MCF 10A (cell line): ENCODE data around the gene OPN5. TPM values are rescaled to one million over a fixed set of nuclear protein-coding genes. Genes with fewer than 3 reads are reported as not detected.

Experiments used
- BruUV-seq: library from RNA; stranded (reverse); fragments of 400-500 nt; replicated peaks from 2 replicates; lab custom pipeline; 2021; lab: Mats Ljungman, UMichigan
- CTCF ChIA-PET: fragments of 300-600 bp; sonication (Branson Sonifier 250); formaldehyde crosslinking; extraction: SDS; loops from one replicate; lab custom pipeline; 2021; ENCODE audit warnings: antibody characterized with exemption, inconsistent platforms; lab: Yijun Ruan, JAX
- POLR2A ChIA-PET: fragments of 300-600, 350-650 bp; sonication (Branson Sonifier 250); formaldehyde crosslinking; extraction: SDS; loops from one replicate; lab custom pipeline; 2020; ENCODE audit warnings: antibody characterized with exemption, inconsistent platforms; lab: Yijun Ruan, JAX
- DNase-seq: peaks from one replicate; pipeline ENCODE4 v3.0.0-alpha.2; 2018; ENCODE audit not compliant: unreplicated experiment
- H3K27ac Mint-ChIP-seq: one replicate; pipeline ENCODE4 v1.8.0; 2022; ENCODE audit warnings: mild to moderate bottlenecking, low read depth, mixed read lengths; ENCODE audit not compliant: unreplicated experiment
- H3K27me3 Mint-ChIP-seq: one replicate; pipeline ENCODE4 v1.8.0; 2022; ENCODE audit warnings: mixed read lengths; ENCODE audit not compliant: insufficient read depth, unreplicated experiment
- H3K36me3 Mint-ChIP-seq: one replicate; pipeline ENCODE4 v1.8.0; 2022; ENCODE audit warnings: mild to moderate bottlenecking, moderate library complexity, mixed read lengths; ENCODE audit not compliant: insufficient read depth, unreplicated experiment
- H3K4me1 Mint-ChIP-seq: one replicate; pipeline ENCODE4 v1.8.0; 2022; ENCODE audit warnings: mixed read lengths; ENCODE audit not compliant: insufficient read depth, unreplicated experiment
- H3K4me3 Mint-ChIP-seq: one replicate; pipeline ENCODE4 v1.8.0; 2022; ENCODE audit warnings: mild to moderate bottlenecking, moderate library complexity, mixed read lengths; ENCODE audit not compliant: unreplicated experiment
- H3K9me3 Mint-ChIP-seq: one replicate; pipeline ENCODE4 v1.8.0; 2022; ENCODE audit warnings: mixed read lengths; ENCODE audit not compliant: unreplicated experiment
- intact Hi-C: fragments of 100-400 bp; cut with micrococcal nuclease; formaldehyde crosslinking; loops from 2 replicates; pipeline ENCODE4 v1.14.1; 2022
- total RNA-seq: library from RNA; stranded (reverse); gene quantifications from 2 replicates; pipeline ENCODE4 v1.2.3, GENCODE V29; 2022
- TF ChIP-seq, protein P1 (sequence below): fragments of 200-600 bp; IDR thresholded peaks from one replicate; pipeline ENCODE4 v1.8.0; 2022; ENCODE audit warnings: antibody characterized with exemption, mild to moderate bottlenecking; ENCODE audit not compliant: unreplicated experiment

The OPN5 gene
- total RNA-seq, 1 experiment from 2014 or later = not detected

GRCh38 chr6:47785182-47785581 is 3.4 kb downstream of the OPN5 start:
- no TSS peak for BruUV-seq
- H3K27ac Mint-ChIP-seq = no peak overlapping the region
- POLR2A ChIA-PET = interaction anchor here (0.6 to 1.1 kb wide), 4 partner anchors 102 to 1642 kb away, joined by 3 read pairs; no protein-coding TSS in a partner anchor
- no peak for DNase-seq
- H3K4me3 Mint-ChIP-seq = no peak overlapping the region
- no peaks in the 10 kb centered on the region for H3K27me3 Mint-ChIP-seq
- H3K36me3 Mint-ChIP-seq = no peaks in the 10 kb centered on the region
- CTCF ChIA-PET = interaction anchor here (0.8 to 1.5 kb wide), 7 partner anchors 153 to 1744 kb away, joined by 3 to 10 read pairs (median 3); no protein-coding TSS in a partner anchor
- peaks cover 16% of the 10 kb centered on the region for H3K4me1 Mint-ChIP-seq
- TF ChIP-seq, protein P1, sequence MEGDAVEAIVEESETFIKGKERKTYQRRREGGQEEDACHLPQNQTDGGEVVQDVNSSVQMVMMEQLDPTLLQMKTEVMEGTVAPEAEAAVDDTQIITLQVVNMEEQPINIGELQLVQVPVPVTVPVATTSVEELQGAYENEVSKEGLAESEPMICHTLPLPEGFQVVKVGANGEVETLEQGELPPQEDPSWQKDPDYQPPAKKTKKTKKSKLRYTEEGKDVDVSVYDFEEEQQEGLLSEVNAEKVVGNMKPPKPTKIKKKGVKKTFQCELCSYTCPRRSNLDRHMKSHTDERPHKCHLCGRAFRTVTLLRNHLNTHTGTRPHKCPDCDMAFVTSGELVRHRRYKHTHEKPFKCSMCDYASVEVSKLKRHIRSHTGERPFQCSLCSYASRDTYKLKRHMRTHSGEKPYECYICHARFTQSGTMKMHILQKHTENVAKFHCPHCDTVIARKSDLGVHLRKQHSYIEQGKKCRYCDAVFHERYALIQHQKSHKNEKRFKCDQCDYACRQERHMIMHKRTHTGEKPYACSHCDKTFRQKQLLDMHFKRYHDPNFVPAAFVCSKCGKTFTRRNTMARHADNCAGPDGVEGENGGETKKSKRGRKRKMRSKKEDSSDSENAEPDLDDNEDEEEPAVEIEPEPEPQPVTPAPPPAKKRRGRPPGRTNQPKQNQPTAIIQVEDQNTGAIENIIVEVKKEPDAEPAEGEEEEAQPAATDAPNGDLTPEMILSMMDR = no peak
- no peaks in the 10 kb centered on the region for H3K9me3 Mint-ChIP-seq
- intact Hi-C loops = loop anchor here (5.0 kb wide), 1 partner anchor 282 kb away; no protein-coding TSS in a partner anchor

DNA sequence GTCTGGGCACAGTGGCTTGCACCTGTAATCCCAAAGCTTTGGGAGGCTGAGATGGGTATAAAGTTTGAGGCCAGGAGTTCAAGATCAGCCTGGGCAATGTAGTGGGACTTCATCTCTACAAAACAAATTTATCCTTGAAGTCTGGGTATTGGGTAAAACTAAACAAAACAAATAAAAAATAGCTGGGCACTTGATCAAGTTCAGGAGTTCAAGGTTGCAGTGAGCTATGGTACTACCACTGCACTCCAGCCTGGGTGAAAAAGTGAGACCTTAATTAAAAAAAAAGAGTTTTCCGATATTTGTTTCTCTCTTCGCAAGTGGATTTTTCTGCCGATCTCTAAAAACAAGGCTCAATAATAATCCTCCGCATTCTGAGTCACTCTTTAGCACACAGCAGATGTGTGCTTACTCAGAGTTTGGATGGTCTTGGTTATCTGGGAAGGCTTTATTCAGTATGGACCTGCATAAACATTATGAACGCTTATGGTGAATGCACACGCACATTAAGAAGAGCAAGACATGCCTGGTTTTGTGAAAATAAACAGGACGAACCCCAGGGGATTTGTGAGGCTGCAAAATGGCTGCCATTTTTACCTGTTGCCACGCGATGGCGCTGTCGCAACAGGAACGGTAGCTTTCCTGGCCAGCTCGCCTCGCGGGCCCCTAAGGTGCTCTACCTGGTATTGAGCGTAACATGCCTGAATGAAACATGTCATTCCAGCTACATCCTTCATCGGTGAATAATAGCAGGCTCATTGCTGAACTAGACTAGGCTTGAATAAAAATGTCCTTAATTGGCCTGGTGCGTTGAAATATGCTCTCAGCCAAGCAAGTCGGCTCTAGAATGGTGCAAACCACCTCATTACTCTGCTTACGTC is 6.0 kb downstream of the OPN5 start:
- H3K4me3 Mint-ChIP-seq = peak overlapping the region; percentile 52
- no peaks in the 10 kb centered on the region for H3K36me3 Mint-ChIP-seq
- no TSS peak for BruUV-seq
- POLR2A ChIA-PET = interaction anchor here (0.5 to 2.1 kb wide), 13 partner anchors 259 to 1782 kb away, joined by 3 to 14 read pairs (median 3); no protein-coding TSS in a partner anchor
- H3K27me3 Mint-ChIP-seq = no peaks in the 10 kb centered on the region
- intact Hi-C loops = loop anchor here (1.0 to 5.0 kb wide), 7 partner anchors 279 to 1635 kb away; no protein-coding TSS in a partner anchor
- peak overlapping the region; percentile 76 for H3K27ac Mint-ChIP-seq
- TF ChIP-seq, protein P1 = peak; percentile 97
- peak; percentile 77 for DNase-seq
- no peaks in the 10 kb centered on the region for H3K9me3 Mint-ChIP-seq
- H3K4me1 Mint-ChIP-seq = peaks cover 16% of the 10 kb centered on the region
- CTCF ChIA-PET = interaction anchor here (0.5 to 5.3 kb wide), 43 partner anchors 10 to 1804 kb away, joined by 3 to 47 read pairs (median 4); no protein-coding TSS in a partner anchor

DNA sequence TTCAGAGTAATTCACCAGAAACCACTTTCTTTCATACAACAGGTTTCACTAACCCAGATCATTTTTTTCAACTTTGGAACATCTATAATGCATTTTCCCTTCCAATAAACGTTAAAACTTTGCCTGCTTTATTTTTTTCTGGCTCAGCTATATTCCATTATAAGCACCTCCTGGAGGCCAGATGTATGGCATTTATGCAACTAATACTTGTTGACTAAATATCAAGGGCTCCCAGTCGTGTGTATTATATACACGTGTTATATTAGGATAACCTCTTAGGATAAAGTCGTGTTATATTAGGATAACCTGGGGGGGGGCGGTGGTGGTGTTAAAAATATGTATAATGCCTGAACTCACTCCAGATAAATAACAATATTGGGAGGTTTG is 6.7 kb downstream of the OPN5 start:
- Mint-ChIP-seq H3K9me3 (no peaks in the 10 kb centered on the region), H3K27ac (peak overlapping the region; percentile 76), H3K4me1 (peaks cover 16% of the 10 kb centered on the region), H3K36me3 (no peaks in the 10 kb centered on the region), H3K27me3 (no peaks in the 10 kb centered on the region), H3K4me3 (peak overlapping the region; percentile 52)
- CTCF ChIA-PET = interaction anchor here (0.5 to 5.3 kb wide), 33 partner anchors 10 to 1804 kb away, joined by 3 to 47 read pairs (median 4); no protein-coding TSS in a partner anchor
- TF ChIP-seq, protein P1 = no peak
- no TSS peak for BruUV-seq
- no peak for DNase-seq
- POLR2A ChIA-PET = interaction anchor here (0.5 to 2.1 kb wide), 10 partner anchors 259 to 1634 kb away, joined by 3 to 14 read pairs (median 3); no protein-coding TSS in a partner anchor
- intact Hi-C loops = loop anchor here (1.0 to 5.0 kb wide), 7 partner anchors 279 to 1635 kb away; no protein-coding TSS in a partner anchor

DNA sequence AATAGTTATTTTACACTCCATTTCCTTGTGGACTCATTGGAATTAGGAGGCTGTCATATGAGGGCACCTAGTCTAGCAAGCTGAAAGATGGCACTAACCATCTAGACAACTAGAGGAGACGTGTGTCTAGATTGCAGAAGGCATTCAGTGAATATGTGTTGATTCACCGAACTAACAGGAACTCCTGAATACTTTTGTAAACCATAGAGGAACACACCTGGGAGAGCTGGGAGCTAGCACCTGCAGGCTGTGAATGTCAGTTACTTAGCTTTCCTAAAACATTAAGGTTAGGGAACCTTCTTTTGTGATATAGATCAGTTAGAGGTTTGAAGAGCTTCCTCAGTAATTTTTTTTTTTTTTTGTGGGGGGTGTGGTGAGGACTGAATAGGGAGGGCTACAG is 7.7 kb downstream of the OPN5 start:
- no peaks in the 10 kb centered on the region for H3K27me3 Mint-ChIP-seq
- H3K4me3 Mint-ChIP-seq = no peak overlapping the region
- ChIA-PET CTCF (interaction anchor here (0.6 to 5.3 kb wide), 13 partner anchors 19 to 1856 kb away, joined by 3 to 47 read pairs (median 4); no protein-coding TSS in a partner anchor), POLR2A (no interaction called here)
- no peaks in the 10 kb centered on the region for H3K9me3 Mint-ChIP-seq
- no peak for DNase-seq
- intact Hi-C loops = loop anchor here (2.0 to 5.0 kb wide), 3 partner anchors 278 to 1037 kb away; no protein-coding TSS in a partner anchor
- peak overlapping the region; percentile 76 for H3K27ac Mint-ChIP-seq
- H3K36me3 Mint-ChIP-seq = no peaks in the 10 kb centered on the region
- BruUV-seq = no TSS peak
- H3K4me1 Mint-ChIP-seq = peaks cover 16% of the 10 kb centered on the region
- TF ChIP-seq, protein P1 = no peak
